ENCODE measurements around the gene ST6GALNAC5.

DNA sequence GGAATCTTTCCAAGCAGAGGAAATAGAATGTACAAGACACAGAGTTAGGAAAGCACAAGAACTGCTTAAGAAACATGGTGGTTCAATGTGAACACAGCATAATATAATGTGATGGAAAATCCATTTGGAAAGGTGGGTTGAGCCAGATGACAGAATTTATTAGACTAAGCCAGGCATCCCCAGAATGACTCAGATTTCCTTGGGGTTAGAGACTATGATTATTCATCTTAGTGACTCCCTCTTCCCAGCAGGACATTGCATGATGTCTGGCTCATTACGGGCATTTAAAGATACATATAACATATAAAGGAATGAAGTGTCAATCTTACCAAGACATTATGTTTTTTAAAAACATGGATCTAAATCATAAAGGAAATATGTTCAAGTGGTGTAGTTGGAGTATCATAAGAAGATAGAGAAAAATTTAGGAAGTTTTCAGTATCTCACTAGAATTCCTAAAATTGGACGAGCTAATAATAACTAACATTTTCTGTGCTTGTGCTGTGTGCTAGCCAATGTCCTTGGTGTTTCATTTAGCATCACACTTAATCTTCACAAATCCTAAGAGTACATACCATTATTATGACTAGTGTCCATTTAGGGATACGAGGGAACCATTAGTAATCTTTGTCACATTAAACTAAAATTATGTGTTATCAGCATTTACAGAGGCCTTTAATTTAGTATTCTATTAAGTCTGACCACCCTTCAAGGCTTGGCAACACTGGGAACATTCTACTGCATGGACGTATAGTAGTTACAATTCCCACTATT, 41.0 kb upstream of the ST6GALNAC5 start:
- TF ChIP-seq POLR2A (IDR thresholded peaks at IDR 0.05) = no peak
- no peak for TF ChIP-seq CTCF (IDR thresholded peaks at IDR 0.05)
